H1 (cell line): ENCODE measurements around the gene ERMARD. TPM values are rescaled to one million over a fixed set of nuclear protein-coding genes. Genes with fewer than 3 reads are reported as not detected.

Source experiments
- CTCF ChIA-PET: fragments of 300-600 bp; sonication (Branson Sonifier 250); formaldehyde crosslinking; loops from one replicate; lab custom pipeline; 2021; ENCODE audit not compliant: partially characterized antibody; lab: Charles Lee
- POLR2A ChIA-PET: fragments of 300-600 bp; sonication (Branson Sonifier 250); formaldehyde crosslinking; loops from one replicate; lab custom pipeline; 2021; ENCODE audit warnings: inconsistent platforms; ENCODE audit not compliant: partially characterized antibody; lab: Charles Lee
- DNase-seq, 2 experiments: peaks; one replicate each; pipeline versions ENCODE4 v3.0.0 to v3.0.0-alpha.2; 2010 to 2022; ENCODE audit warnings: low spot score in 2 of 2, low read depth in 1 of 2, mixed read lengths in 1 of 2
- FAIRE-seq: peaks from 2 replicates; lab custom pipeline; 2011; peaks lifted over from hg19 to GRCh38; lab: Jason Lieb, UNC
- H2AFZ ChIP-seq: 2 replicates; pipeline ENCODE4 v1.8.1; 2012; ENCODE audit warnings: low read length, inconsistent platforms
- H2AK5ac ChIP-seq: 2 replicates; pipeline ENCODE4 v1.6.1; 2013; ENCODE audit warnings: low read depth, low read length
- H2BK120ac ChIP-seq: replicated peaks from 2 replicates; pipeline ENCODE3; 2013; ENCODE audit warnings: low read depth, low read length, inconsistent platforms
- H2BK12ac ChIP-seq: 2 replicates; pipeline ENCODE4 v1.6.1; 2013; ENCODE audit warnings: low read depth, low read length
- H2BK15ac ChIP-seq: 2 replicates; pipeline ENCODE4 v1.6.1; 2013; ENCODE audit warnings: low read length
- H2BK20ac ChIP-seq: 2 replicates; pipeline ENCODE4 v1.6.1; 2013; ENCODE audit warnings: low read length
- H2BK5ac ChIP-seq: 2 replicates; pipeline ENCODE4 v1.6.1; 2013; ENCODE audit warnings: low read depth, low read length
- H3K14ac ChIP-seq: 2 replicates; pipeline ENCODE4 v1.6.1; 2013; ENCODE audit warnings: inconsistent platforms; ENCODE audit not compliant: insufficient read length
- H3K18ac ChIP-seq: 2 replicates; pipeline ENCODE4 v1.6.1; 2013; ENCODE audit warnings: low read length; ENCODE audit errors: extremely low read depth
- H3K23ac ChIP-seq: 2 replicates; pipeline ENCODE4 v1.6.1; 2013; ENCODE audit warnings: inconsistent platforms; ENCODE audit not compliant: insufficient read length
- H3K23me2 ChIP-seq: 2 replicates; pipeline ENCODE4 v1.6.1; 2013; ENCODE audit warnings: low read depth, low read length
- H3K27ac ChIP-seq: 2 replicates; pipeline ENCODE4 v1.6.1; 2011; ENCODE audit warnings: low read depth, low read length, inconsistent platforms
- H3K27me3 ChIP-seq, 4 experiments: replicated peaks in 1 of 4; 1 replicate in 1 of 4; 2 replicates in 3 of 4; pipeline versions ENCODE4 v1.6.1 to v1.8.1; 2011 to 2013; ENCODE audit warnings: low read length in 3 of 4, mild to moderate bottlenecking in 3 of 4, inconsistent platforms in 2 of 4, mixed read lengths in 2 of 4, moderate library complexity in 1 of 4; ENCODE audit not compliant: control insufficient read depth in 3 of 4, insufficient read depth in 3 of 4; ENCODE audit errors: extremely low read depth in 1 of 4
- H3K36me3 ChIP-seq, 4 experiments: 2 replicates each; pipeline versions ENCODE4 v1.6.1 to v1.8.1; 2011 to 2013; ENCODE audit warnings: mild to moderate bottlenecking in 4 of 4, low read length in 3 of 4, moderate library complexity in 2 of 4, control low read depth in 1 of 4, inconsistent platforms in 1 of 4; ENCODE audit not compliant: insufficient read depth in 4 of 4, control insufficient read depth in 2 of 4
- H3K4ac ChIP-seq: replicated peaks from 2 replicates; pipeline ENCODE3; 2013; ENCODE audit warnings: low read length, low read depth, mixed read lengths, inconsistent platforms; ENCODE audit not compliant: insufficient read length
- H3K4me1 ChIP-seq, 4 experiments: replicated peaks in 1 of 4; 1 replicate in 1 of 4; 2 replicates in 3 of 4; pipeline versions ENCODE4 v1.6.1 to v1.8.1; 2011 to 2013; ENCODE audit warnings: low read length in 3 of 4, inconsistent platforms in 2 of 4, mixed read lengths in 1 of 4; ENCODE audit not compliant: insufficient read depth in 4 of 4, control insufficient read depth in 3 of 4
- H3K4me2 ChIP-seq, 2 experiments: 2 replicates each; pipeline versions ENCODE4 v1.6.1 to v1.8.1; 2011 to 2013; ENCODE audit warnings: low read depth in 2 of 2, low read length in 2 of 2, control low read depth in 1 of 2, inconsistent platforms in 1 of 2, mild to moderate bottlenecking in 1 of 2; ENCODE audit not compliant: insufficient read depth in 1 of 2
- H3K4me3 ChIP-seq, 4 experiments: fragments of 200-600, 300-600 bp in 1 of 4; sonication (generic), shearing (Covaris generic), sonication (Bioruptor Twin) in 1 of 4; 2 replicates each; pipeline versions ENCODE4 v1.5.1 to v1.8.1; 2011 to 2016; ENCODE audit warnings: low read length in 4 of 4, low read depth in 3 of 4, control low read depth in 2 of 4, inconsistent platforms in 2 of 4, mild to moderate bottlenecking in 2 of 4, mixed read lengths in 1 of 4, moderate library complexity in 1 of 4; ENCODE audit not compliant: insufficient read depth in 2 of 4; ENCODE audit errors: extremely low read depth in 1 of 4
- H3K56ac ChIP-seq: replicated peaks from 2 replicates; pipeline ENCODE3; 2013; ENCODE audit warnings: low read depth, mild to moderate bottlenecking, mixed read lengths, low read length, inconsistent platforms; ENCODE audit not compliant: insufficient read length
- H3K79me1 ChIP-seq: 2 replicates; pipeline ENCODE4 v1.6.1; 2013; ENCODE audit warnings: low read depth, low read length, control low read depth
- H3K79me2 ChIP-seq, 2 experiments: 2 replicates each; pipeline versions ENCODE4 v1.6.1 to v1.8.1; 2012 to 2013; ENCODE audit warnings: low read length in 2 of 2, mild to moderate bottlenecking in 2 of 2, inconsistent platforms in 1 of 2; ENCODE audit not compliant: insufficient read depth in 2 of 2, control insufficient read depth in 1 of 2
- H3K9ac ChIP-seq, 4 experiments: replicated peaks in 1 of 4; 1 replicate in 1 of 4; 2 replicates in 3 of 4; pipeline versions ENCODE4 v1.6.1 to v1.8.1; 2011 to 2013; ENCODE audit warnings: low read depth in 3 of 4, low read length in 3 of 4, control low read depth in 2 of 4, mild to moderate bottlenecking in 2 of 4, moderate library complexity in 2 of 4, inconsistent platforms in 1 of 4; ENCODE audit errors: extremely low read depth in 1 of 4
- H3K9me3 ChIP-seq, 2 experiments: 2 replicates each; pipeline versions ENCODE4 v1.6.1 to v1.8.1; 2012 to 2013; ENCODE audit warnings: mild to moderate bottlenecking in 2 of 2, moderate library complexity in 2 of 2, control low read depth in 1 of 2, inconsistent platforms in 1 of 2, low read depth in 1 of 2, low read length in 1 of 2, mixed read lengths in 1 of 2; ENCODE audit not compliant: insufficient read depth in 2 of 2
- H4K20me1 ChIP-seq, 2 experiments: replicated peaks in 1 of 2; 2 replicates each; pipeline versions ENCODE3 to v1.8.1; 2011 to 2013; ENCODE audit warnings: inconsistent platforms in 2 of 2, low read length in 2 of 2, mild to moderate bottlenecking in 1 of 2; ENCODE audit not compliant: insufficient read depth in 2 of 2, control insufficient read depth in 1 of 2
- H4K5ac ChIP-seq: 2 replicates; pipeline ENCODE4 v1.6.1; 2013; ENCODE audit warnings: low read length, low read depth, mixed read lengths, inconsistent platforms; ENCODE audit not compliant: insufficient read length
- H4K8ac ChIP-seq: 2 replicates; pipeline ENCODE4 v1.8.0; 2013; ENCODE audit warnings: mild to moderate bottlenecking, moderate library complexity, low read length, inconsistent platforms; ENCODE audit not compliant: insufficient read depth; ENCODE audit errors: extremely low read depth
- H4K91ac ChIP-seq: replicated peaks from 2 replicates; pipeline ENCODE3; 2013; ENCODE audit warnings: low read length, mixed read lengths, inconsistent platforms; ENCODE audit not compliant: insufficient read length
- BACH1 ChIP-seq: IDR thresholded peaks from 2 replicates; pipeline ENCODE4 v1.6.1; 2012; ENCODE audit warnings: low read length, improper control_type of control experiment
- KDM5A ChIP-seq: fragments of 200-600 bp; IDR thresholded peaks from 2 replicates; pipeline ENCODE4 v1.7.1; 2012; ENCODE audit warnings: mild to moderate bottlenecking, low read length, inconsistent platforms, mixed read lengths
- SAP30 ChIP-seq: fragments of 300-600 bp; sonication (generic); IDR thresholded peaks from 2 replicates; pipeline ENCODE4 v1.7.1; 2012; ENCODE audit warnings: low read length, moderate library complexity, mild to moderate bottlenecking, inconsistent platforms; ENCODE audit not compliant: insufficient read depth, insufficient replicate concordance
- SP1 ChIP-seq: IDR thresholded peaks from 2 replicates; pipeline ENCODE4 v1.6.1; 2011; ENCODE audit warnings: low read depth, low read length
- SP2 ChIP-seq: IDR thresholded peaks from 2 replicates; pipeline ENCODE4 v1.6.1; 2012; ENCODE audit warnings: mild to moderate bottlenecking, low read length, inconsistent platforms
- YY1 ChIP-seq: IDR thresholded peaks from 2 replicates; pipeline ENCODE4 v1.6.1; 2011; ENCODE audit warnings: low read depth, mild to moderate bottlenecking, low read length
- WGBS, 2 experiments: shearing (Covaris generic) in 1 of 2; methylation state at CpG; one replicate each; pipeline versions ENCODE4 v1.1.6 to v1.1.7; 2013 to 2015; ENCODE audit warnings: low lambda C conversion rate in 2 of 2, mixed read lengths in 2 of 2, inconsistent platforms in 1 of 2, low coverage in 1 of 2, missing lambda C conversion rate in 1 of 2; ENCODE audit not compliant: insufficient replicate concordance in 2 of 2, insufficient coverage in 1 of 2, insufficient read length in 1 of 2; ENCODE audit errors: extremely low coverage in 1 of 2, missing lambda C conversion rate in 1 of 2; 5-methylcytosine and 5-hydroxymethylcytosine counted together
- polyA plus RNA-seq, 7 experiments: library from polyadenylated mRNA; depleted of rRNA in 3 of 7; stranded (reverse) in 5 of 7; unstranded in 2 of 7; fragments of >200 nt in 5 of 7; fragments of 200-250 nt in 2 of 7; gene quantifications; 1 replicate in 5 of 7; 2 replicates in 1 of 7; 4 replicates in 1 of 7; pipeline versions ENCODE4 v1.2.1 to v1.2.3, GENCODE V29; 2011 to 2013; ENCODE audit warnings: missing spikeins in 2 of 7, mixed read lengths in 2 of 7
- total RNA-seq: library from RNA; stranded (reverse); fragmentation: NEBNext Ultra II Directional; extraction: Animal tissue kit (Norgen Biotek cat#: 25700); gene quantifications from 2 replicates; pipeline ENCODE4 v1.2.1, GENCODE V29; 2021

ERMARD gene
- total and polyA plus RNA-seq, 2 of the 8 experiments (the other 6 are each of a cell fraction or from before 2014, with no cell fraction given): 12.2 to 25.6 TPM

DNA sequence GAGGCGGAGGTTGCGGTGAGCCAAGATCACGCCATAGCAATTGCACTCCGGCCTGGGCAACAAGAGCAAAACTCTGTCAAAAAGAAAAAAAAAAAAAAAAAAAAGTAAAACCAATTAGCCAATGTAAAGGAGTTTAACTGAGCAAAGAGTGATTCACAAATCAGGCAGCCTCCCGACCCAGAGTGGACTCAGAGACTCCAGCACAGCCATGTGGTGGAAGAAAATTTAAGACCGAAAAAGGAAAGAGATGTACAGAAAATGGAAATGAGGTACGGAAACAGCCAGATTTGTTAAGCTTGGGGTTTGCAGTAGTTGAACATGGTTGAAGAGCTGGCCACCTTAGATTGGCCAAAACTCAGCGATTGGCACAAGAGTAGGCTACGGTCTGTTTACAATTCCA lies 51.4 kb downstream of the ERMARD start:
- H3K4me1 ChIP-seq: peaks cover 0 to 10% (median 2%) of the 10 kb centered on the region in 4 experiments; a peak in 4 of 7 replicates
- FAIRE-seq (no peak), DNase-seq (no peak)
- H3K56ac ChIP-seq: no peak overlapping the region
- no peak overlapping the region for H3K9ac ChIP-seq
- CTCF ChIA-PET: interaction anchor here (0.7 to 5.6 kb wide), 5 partner anchors 10 to 169 kb away, joined by 3 to 64 read pairs (median 4); no protein-coding TSS in a partner anchor
- H2BK120ac ChIP-seq: no peak overlapping the region
- POLR2A ChIA-PET: no interaction called here
- no peaks in the 10 kb centered on the region for H3K23me2 ChIP-seq
- H2BK5ac ChIP-seq: no peak overlapping the region
- no peaks in the 10 kb centered on the region for H3K79me2 ChIP-seq
- H3K14ac ChIP-seq: no peak overlapping the region
- no peaks in the 10 kb centered on the region for H3K36me3 ChIP-seq
- H3K27ac ChIP-seq: no peak overlapping the region
- H4K8ac ChIP-seq: no peak overlapping the region
- TF ChIP-seq SP1 (no peak), SP2 (no peak), SAP30 (no peak), YY1 (no peak), BACH1 (no peak), KDM5A (no peak)
- TF ChIP-seq, all 59 proteins: peak for 0
- Histone ChIP-seq H2BK15ac (no peak overlapping the region), H3K4ac (no peak overlapping the region), H3K79me1 (no peaks in the 10 kb centered on the region), H3K23ac (no peak overlapping the region), H3K9me3 (no peaks in the 10 kb centered on the region), H4K91ac (no peak overlapping the region), H2BK12ac (peak overlapping the region; percentile 50; the same call in 1 of the 2 replicates), H3K4me2 (no peak overlapping the region), H2AFZ (no peak overlapping the region), H4K5ac (no peak overlapping the region), H3K27me3 (peaks cover 0 to 3% (median 1%) of the 10 kb centered on the region in 4 experiments; a peak in 2 of 7 replicates), H4K20me1 (no peaks in the 10 kb centered on the region), H2BK20ac (no peak overlapping the region), H3K18ac (no peak overlapping the region), H3K4me3 (no peak overlapping the region), H2AK5ac (no peak overlapping the region)
- 94% methylated on average over 9 of the region's 9 CpGs; no CpG with 5 or more reads in 1 of the 2 experiments for WGBS, 2 experiments
